H9 (cell line): ENCODE results near the gene RPL22. TPM values are rescaled to one million over a fixed set of nuclear protein-coding genes. Genes with fewer than 3 reads are reported as not detected.

Source experiments
- DNase-seq: peaks from one replicate; pipeline ENCODE4 v3.0.0-alpha.2; 2017
- H2AFZ ChIP-seq: one replicate; pipeline ENCODE4 v1.6.1; 2013; ENCODE audit warnings: mild to moderate bottlenecking, low read length, control low read depth, moderate library complexity
- H2AK5ac ChIP-seq: 2 replicates; pipeline ENCODE4 v1.6.1; 2013; ENCODE audit warnings: low read length, control low read depth, mixed read lengths; ENCODE audit not compliant: insufficient read length
- H2BK120ac ChIP-seq: one replicate; pipeline ENCODE4 v1.6.1; 2013; ENCODE audit warnings: low read depth, mild to moderate bottlenecking, low read length, control low read depth, inconsistent platforms; ENCODE audit not compliant: poor library complexity, severe bottlenecking
- H2BK12ac ChIP-seq: 2 replicates; pipeline ENCODE4 v1.6.1; 2013; ENCODE audit warnings: low read length, control low read depth, mixed read lengths, low read depth; ENCODE audit not compliant: insufficient read length
- H2BK15ac ChIP-seq: 2 replicates; pipeline ENCODE4 v1.6.1; 2013; ENCODE audit warnings: low read depth, low read length, control low read depth
- H2BK20ac ChIP-seq: one replicate; pipeline ENCODE4 v1.6.1; 2013; ENCODE audit warnings: low read depth, mild to moderate bottlenecking, low read length, control low read depth, inconsistent platforms; ENCODE audit not compliant: poor library complexity, severe bottlenecking
- H2BK5ac ChIP-seq: 2 replicates; pipeline ENCODE4 v1.6.1; 2013; ENCODE audit warnings: low read length, control low read depth, mixed read lengths; ENCODE audit not compliant: insufficient read length
- H3K14ac ChIP-seq: 2 replicates; pipeline ENCODE4 v1.6.1; 2013; ENCODE audit warnings: low read length, control low read depth; ENCODE audit not compliant: insufficient read depth
- H3K18ac ChIP-seq: 2 replicates; pipeline ENCODE4 v1.6.1; 2013; ENCODE audit warnings: low read depth, mild to moderate bottlenecking, mixed read lengths, low read length, control low read depth; ENCODE audit not compliant: insufficient read length
- H3K23ac ChIP-seq: 2 replicates; pipeline ENCODE4 v1.6.1; 2013; ENCODE audit warnings: low read length, control low read depth, mixed read lengths, low read depth; ENCODE audit not compliant: insufficient read length
- H3K23me2 ChIP-seq: 2 replicates; pipeline ENCODE4 v1.6.1; 2013; ENCODE audit warnings: low read depth, mild to moderate bottlenecking, mixed read lengths, low read length, control low read depth; ENCODE audit not compliant: insufficient read length, poor library complexity, severe bottlenecking
- H3K27ac ChIP-seq: 2 replicates; pipeline ENCODE4 v1.5.1; 2013; ENCODE audit warnings: low read length, control low read depth, mixed read lengths, low read depth; ENCODE audit not compliant: insufficient read length
- H3K27me3 ChIP-seq: 2 replicates; pipeline ENCODE4 v1.6.1; 2013; ENCODE audit warnings: low read length, control low read depth, inconsistent platforms; ENCODE audit not compliant: insufficient read depth
- H3K4ac ChIP-seq: 2 replicates; pipeline ENCODE4 v1.6.1; 2013; ENCODE audit warnings: low read depth, mild to moderate bottlenecking, control low read depth, inconsistent platforms, low read length, moderate library complexity
- H3K4me1 ChIP-seq: 2 replicates; pipeline ENCODE4 v1.6.1; 2013; ENCODE audit warnings: low read length, control low read depth, inconsistent platforms; ENCODE audit not compliant: insufficient read depth
- H3K4me2 ChIP-seq: 2 replicates; pipeline ENCODE4 v1.6.1; 2013; ENCODE audit warnings: low read length, control low read depth, mixed read lengths; ENCODE audit not compliant: insufficient read length, insufficient read depth
- H3K56ac ChIP-seq: 2 replicates; pipeline ENCODE4 v1.6.1; 2013; ENCODE audit warnings: low read depth, mild to moderate bottlenecking, mixed read lengths, low read length, control low read depth; ENCODE audit not compliant: insufficient read length
- H3K79me1 ChIP-seq: 2 replicates; pipeline ENCODE4 v1.6.1; 2013; ENCODE audit warnings: low read depth, mild to moderate bottlenecking, moderate library complexity, low read length, control low read depth, inconsistent platforms; ENCODE audit not compliant: insufficient read depth, poor library complexity, severe bottlenecking
- H3K79me2 ChIP-seq: 2 replicates; pipeline ENCODE4 v1.6.1; 2013; ENCODE audit warnings: low read length, control low read depth, inconsistent platforms; ENCODE audit not compliant: insufficient read depth
- H3K9ac ChIP-seq: 2 replicates; pipeline ENCODE4 v1.6.1; 2013; ENCODE audit warnings: low read length, control low read depth, mixed read lengths; ENCODE audit not compliant: insufficient read length; ENCODE audit errors: extremely low read depth
- H3K9me3 ChIP-seq: one replicate; pipeline ENCODE4 v1.6.1; 2013; ENCODE audit warnings: low read depth, low read length, inconsistent platforms; ENCODE audit not compliant: control insufficient read depth
- H3T11ph ChIP-seq: one replicate; pipeline ENCODE4 v1.6.1; 2013; ENCODE audit warnings: mild to moderate bottlenecking, low read length, control low read depth, inconsistent platforms
- H4K20me1 ChIP-seq: one replicate; pipeline ENCODE4 v1.6.1; 2013; ENCODE audit not compliant: control insufficient read depth, insufficient read length, insufficient read depth
- H4K5ac ChIP-seq: 2 replicates; pipeline ENCODE4 v1.6.1; 2013; ENCODE audit warnings: low read depth, mild to moderate bottlenecking, mixed read lengths, low read length, control low read depth; ENCODE audit not compliant: insufficient read length
- H4K8ac ChIP-seq: replicated peaks from 2 replicates; pipeline ENCODE4 v1.6.1; 2013; ENCODE audit warnings: low read length, control low read depth, mixed read lengths, low read depth; ENCODE audit not compliant: insufficient read length
- H4K91ac ChIP-seq: 2 replicates; pipeline ENCODE4 v1.6.1; 2013; ENCODE audit warnings: low read depth, mild to moderate bottlenecking, moderate library complexity, mixed read lengths, low read length, control low read depth; ENCODE audit not compliant: insufficient read length
- H3K27ac Mint-ChIP-seq, 3 experiments: 2 replicates in 2 of 3; 3 replicates in 1 of 3; pipeline ENCODE4 v1.8.0; 2020 to 2021; ENCODE audit warnings: mixed read lengths in 3 of 3, mild to moderate bottlenecking in 1 of 3, moderate library complexity in 1 of 3
- H3K27me3 Mint-ChIP-seq: 2 replicates; pipeline ENCODE4 v1.8.0; 2021; ENCODE audit warnings: low read depth, mild to moderate bottlenecking, moderate library complexity, mixed read lengths
- H3K36me3 Mint-ChIP-seq, 3 experiments: 2 replicates in 2 of 3; 3 replicates in 1 of 3; pipeline ENCODE4 v1.8.0; 2020 to 2021; ENCODE audit warnings: low read depth in 3 of 3, mixed read lengths in 3 of 3; ENCODE audit not compliant: insufficient read depth in 1 of 3
- H3K4me1 Mint-ChIP-seq, 2 experiments: 2 replicates each; pipeline ENCODE4 v1.8.0; 2020; ENCODE audit warnings: mixed read lengths in 2 of 2
- H3K4me3 Mint-ChIP-seq, 2 experiments: 2 replicates in 1 of 2; 3 replicates in 1 of 2; pipeline ENCODE4 v1.8.0; 2020 to 2021; ENCODE audit warnings: mild to moderate bottlenecking in 2 of 2, mixed read lengths in 2 of 2, moderate library complexity in 1 of 2
- H3K9me3 Mint-ChIP-seq, 2 experiments: 2 replicates in 1 of 2; 3 replicates in 1 of 2; pipeline ENCODE4 v1.8.0; 2020; ENCODE audit warnings: mild to moderate bottlenecking in 2 of 2, mixed read lengths in 2 of 2, moderate library complexity in 1 of 2
- CTCF ChIP-seq: fragments of 200-600 bp; sonication (generic); conservative IDR thresholded peaks from 3 replicates; pipeline ENCODE4 v1.8.0; 2021; ENCODE audit warnings: antibody characterized with exemption, mild to moderate bottlenecking
- WGBS: extraction: QIAGEN DNeasy Blood & Tissue Kit; methylation state at CpG from one replicate; pipeline ENCODE4 v1.1.7; 2013; ENCODE audit warnings: missing lambda C conversion rate, low lambda C conversion rate, mixed read lengths; ENCODE audit not compliant: insufficient read length; ENCODE audit errors: extremely low coverage; 5-methylcytosine and 5-hydroxymethylcytosine counted together
- total RNA-seq: library from RNA; stranded (reverse); gene quantifications from 2 replicates; pipeline ENCODE4 v1.2.1, GENCODE V29; 2021

RPL22 gene
- total RNA-seq, 1 experiment from 2014 or later, result 582 TPM

GRCh38 chr1:6175411-6175828, 24.0 kb downstream of the RPL22 start:
- no peaks in the 10 kb centered on the region for H3K4me1 ChIP-seq
- no peak overlapping the region for H2AFZ ChIP-seq
- no CpG with 5 or more reads among the region's 6 CpGs for WGBS
- no peak overlapping the region for H3K23ac ChIP-seq
- no peak overlapping the region for H3K9ac ChIP-seq
- Mint-ChIP-seq H3K9me3 (no peaks in the 10 kb centered on the region), H3K27me3 (peaks cover 3% of the 10 kb centered on the region), H3K27ac (no peak overlapping the region), H3K4me1 (peaks cover 3 to 5% of the 10 kb centered on the region in 2 experiments; a peak in 2 of 4 replicates), H3K36me3 (no peaks in the 10 kb centered on the region), H3K4me3 (no peak overlapping the region)
- H3K14ac ChIP-seq, result no peak overlapping the region
- no peak overlapping the region for H2BK5ac ChIP-seq
- H3K4ac ChIP-seq, result no peak overlapping the region
- no peak overlapping the region for H4K91ac ChIP-seq
- H2BK20ac ChIP-seq, result no peak overlapping the region
- no peaks in the 10 kb centered on the region for H3K23me2 ChIP-seq
- no peak overlapping the region for H4K5ac ChIP-seq
- no peak overlapping the region for H2BK15ac ChIP-seq
- no peaks in the 10 kb centered on the region for H4K20me1 ChIP-seq
- peaks cover 14% of the 10 kb centered on the region; the same call in 1 of the 2 replicates for H3K27me3 ChIP-seq
- H4K8ac ChIP-seq, result no peak overlapping the region
- H3K79me1 ChIP-seq, result no peaks in the 10 kb centered on the region
- no peak overlapping the region for H2AK5ac ChIP-seq
- no peak overlapping the region for H2BK120ac ChIP-seq
- no peak for TF ChIP-seq CTCF
- H2BK12ac ChIP-seq, result no peak overlapping the region
- H3K27ac ChIP-seq, result no peak overlapping the region
- H3K56ac ChIP-seq, result no peak overlapping the region
- H3K79me2 ChIP-seq, result no peaks in the 10 kb centered on the region
- no peaks in the 10 kb centered on the region for H3K9me3 ChIP-seq
- no peak for DNase-seq
- no peak overlapping the region for H3K4me2 ChIP-seq
- H3T11ph ChIP-seq, result no peak overlapping the region
- H3K18ac ChIP-seq, result no peak overlapping the region
